ENCODE measurements around the gene CCDC186.
"Not testable (repeated sequence)": the region's sequence is repeated elsewhere in the genome, so short reads cannot be mapped to it uniquely, and the experiment has no call there.

Gene CCDC186

DNA sequence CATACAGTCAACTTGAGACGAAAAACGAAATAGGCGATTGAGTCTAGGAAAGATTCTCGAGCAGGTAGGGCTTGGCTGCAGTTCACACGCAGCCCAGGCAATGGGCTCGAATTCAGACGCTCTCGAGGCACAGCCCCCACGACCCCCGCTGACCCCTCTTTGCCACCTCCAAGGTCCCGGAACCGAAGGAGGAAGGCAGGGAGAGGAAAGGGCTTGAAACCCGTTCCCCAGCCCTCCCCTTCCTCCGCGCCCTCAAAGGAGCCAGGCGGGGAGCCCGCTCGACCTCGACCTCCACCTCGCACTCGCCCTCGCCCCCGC, 441 bp downstream of the CCDC186 start:
- Histone ChIP-seq H3K36me3 (ENCODE audit: insufficient read depth, low read length) (no peaks in the 10 kb centered on the region), H3K27me3 (ENCODE audit: control insufficient read depth in 1 of 2, insufficient read depth in 2 of 2, low read length in 2 of 2) (no peaks in the 10 kb centered on the region), H3K4me1 (ENCODE audit: insufficient read depth, low read length) (peaks cover 6% of the 10 kb centered on the region), H3K27ac (ENCODE audit: low read depth, low read length) (peak overlapping the region; percentile 97), H3K4me3 (ENCODE audit: low read depth in 1 of 2, low read length in 2 of 2) (peak overlapping the region; percentile 77 to 90), H3K9ac (ENCODE audit: low read length) (peak overlapping the region; percentile 55), H3K9me3 (ENCODE audit: low read length) (no peaks in the 10 kb centered on the region)

DNA sequence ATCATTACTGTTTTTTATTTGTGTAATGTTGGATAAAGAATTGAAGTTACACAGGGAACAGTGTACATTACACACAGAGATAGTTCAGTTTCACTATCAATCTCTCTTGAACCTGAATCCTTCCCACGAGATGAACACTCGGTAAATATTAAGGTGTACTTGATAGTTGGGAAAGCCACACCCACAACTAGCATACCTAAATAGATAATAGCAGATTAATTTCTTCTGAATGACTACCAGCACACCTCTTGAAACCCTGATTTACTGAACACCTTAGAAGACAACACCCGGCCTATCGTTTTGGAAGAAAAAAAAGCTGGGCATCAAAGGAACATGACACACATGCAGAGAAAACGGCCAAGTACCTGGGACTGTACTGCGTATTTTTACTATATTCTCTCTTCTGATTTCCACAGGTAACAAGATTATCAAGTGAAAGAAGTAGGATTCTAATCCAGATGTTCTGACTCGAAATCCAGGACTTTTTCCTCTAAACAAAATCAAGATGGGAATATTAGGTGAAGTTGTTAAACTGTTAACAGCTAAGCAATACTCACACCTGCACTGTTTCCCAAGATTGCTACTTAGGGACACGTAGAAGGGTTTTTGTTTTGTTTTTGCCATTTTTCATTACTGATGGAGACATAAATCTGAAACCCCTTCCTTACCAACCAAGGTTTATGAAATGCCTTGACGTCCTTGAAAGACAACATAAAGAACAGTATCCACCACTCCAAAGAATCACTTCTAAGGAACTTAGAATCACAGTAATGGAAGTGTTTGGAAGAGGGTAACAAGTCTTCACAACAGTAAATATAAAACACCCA, 1.0 kb downstream of the CCDC186 start:
- Histone ChIP-seq H3K4me1 (ENCODE audit: insufficient read depth, low read length) (peaks cover 6% of the 10 kb centered on the region), H3K9me3 (ENCODE audit: low read length) (no peaks in the 10 kb centered on the region), H3K27ac (ENCODE audit: low read depth, low read length) (peak overlapping the region; percentile 97), H3K9ac (ENCODE audit: low read length) (peak overlapping the region; percentile 55), H3K4me3 (ENCODE audit: low read depth in 1 of 2, low read length in 2 of 2) (peak overlapping the region; percentile 77 to 90), H3K27me3 (ENCODE audit: control insufficient read depth in 1 of 2, insufficient read depth in 2 of 2, low read length in 2 of 2) (no peaks in the 10 kb centered on the region), H3K36me3 (ENCODE audit: insufficient read depth, low read length) (no peaks in the 10 kb centered on the region)

DNA sequence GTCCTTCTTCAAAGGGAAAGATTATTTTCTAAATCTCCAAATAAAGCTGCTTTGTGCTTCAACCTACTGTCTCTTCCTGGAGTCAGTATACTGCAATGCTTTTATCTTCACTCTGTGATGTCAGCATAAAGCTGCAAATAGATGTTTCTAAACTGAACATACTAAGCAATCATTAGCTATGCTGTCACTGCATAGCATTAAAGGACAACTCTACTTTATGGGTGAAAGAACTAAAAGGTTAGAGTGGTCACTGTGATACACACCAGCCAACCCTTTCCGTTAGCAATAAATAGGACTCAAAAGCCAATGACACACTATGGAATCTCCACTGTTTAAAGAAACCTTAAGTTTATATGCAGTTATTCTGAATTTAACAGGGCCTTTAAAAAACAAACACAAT, 1.8 kb downstream of the CCDC186 start:
- Histone ChIP-seq H3K27me3 (ENCODE audit: control insufficient read depth in 1 of 2, insufficient read depth in 2 of 2, low read length in 2 of 2) (no peaks in the 10 kb centered on the region), H3K9me3 (ENCODE audit: low read length) (no peaks in the 10 kb centered on the region), H3K9ac (ENCODE audit: low read length) (no peak overlapping the region), H3K36me3 (ENCODE audit: insufficient read depth, low read length) (no peaks in the 10 kb centered on the region), H3K4me3 (ENCODE audit: low read depth in 1 of 2, low read length in 2 of 2) (peak overlapping the region in 1 of 2 donors; percentile 90), H3K4me1 (ENCODE audit: insufficient read depth, low read length) (peaks cover 6% of the 10 kb centered on the region), H3K27ac (ENCODE audit: low read depth, low read length) (no peak overlapping the region)

DNA sequence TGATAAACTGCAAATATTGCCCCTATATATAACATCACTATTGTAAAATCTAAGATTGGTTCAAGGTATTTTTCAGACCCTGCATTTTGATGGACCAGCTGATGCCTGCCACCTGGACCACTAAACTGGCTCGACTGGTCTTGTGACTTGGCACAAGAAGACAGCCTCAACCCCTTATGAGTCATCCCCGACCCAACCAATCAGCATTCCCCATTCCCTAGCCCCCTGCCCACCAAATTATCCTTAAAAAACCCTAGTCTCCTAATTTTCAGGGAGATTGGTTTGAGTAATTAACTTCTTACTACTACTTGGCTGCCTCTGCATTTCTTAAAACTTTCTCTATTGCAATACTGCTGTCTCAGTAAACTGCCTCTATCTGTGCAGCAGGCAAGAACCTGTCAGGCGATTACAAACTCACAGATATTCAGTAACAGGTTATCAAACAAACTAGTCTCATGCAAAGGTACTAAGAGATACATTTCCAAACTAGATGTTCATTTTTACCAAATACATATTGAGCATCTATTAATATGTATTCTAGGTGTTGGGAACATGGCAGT, 5.5 kb downstream of the CCDC186 start:
- H3K4me1 ChIP-seq (ENCODE audit: insufficient read depth, low read length), result peaks cover 13% of the 10 kb centered on the region
- no peak overlapping the region for H3K27ac ChIP-seq (ENCODE audit: low read depth, low read length)
- H3K27me3 ChIP-seq (ENCODE audit: control insufficient read depth in 1 of 2, insufficient read depth in 2 of 2, low read length in 2 of 2), result no peaks in the 10 kb centered on the region
- H3K36me3 ChIP-seq (ENCODE audit: insufficient read depth, low read length), result no peaks in the 10 kb centered on the region
- no peak overlapping the region for H3K9ac ChIP-seq (ENCODE audit: low read length)
- H3K9me3 ChIP-seq (ENCODE audit: low read length), result no peaks in the 10 kb centered on the region
- H3K4me3 ChIP-seq (ENCODE audit: low read depth in 1 of 2, low read length in 2 of 2), result no peak overlapping the region

DNA sequence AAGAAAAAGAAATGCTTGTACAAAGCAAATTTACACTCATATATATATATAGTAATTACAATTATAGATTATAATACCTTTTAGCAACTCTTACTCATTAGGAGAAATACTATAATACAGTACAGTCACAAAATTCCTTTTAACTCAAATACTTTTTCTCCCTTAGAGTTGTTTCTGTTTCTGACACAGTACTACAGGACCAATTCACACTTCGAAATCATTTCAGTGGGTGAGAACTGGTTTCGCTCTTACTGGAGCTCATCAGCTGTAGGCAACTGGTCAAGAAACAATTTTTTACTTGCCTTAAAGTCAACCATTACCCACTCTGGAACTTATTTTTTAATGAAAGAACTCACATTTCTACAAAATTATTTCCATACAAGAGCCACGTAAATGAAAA, 6.0 kb downstream of the CCDC186 start:
- H3K27ac ChIP-seq (ENCODE audit: low read depth, low read length), result no peak overlapping the region
- H3K36me3 ChIP-seq (ENCODE audit: insufficient read depth, low read length), result no peaks in the 10 kb centered on the region
- H3K4me1 ChIP-seq (ENCODE audit: insufficient read depth, low read length), result peaks cover 13% of the 10 kb centered on the region
- no peak overlapping the region for H3K9ac ChIP-seq (ENCODE audit: low read length)
- H3K27me3 ChIP-seq (ENCODE audit: control insufficient read depth in 1 of 2, insufficient read depth in 2 of 2, low read length in 2 of 2), result no peaks in the 10 kb centered on the region
- no peak overlapping the region for H3K4me3 ChIP-seq (ENCODE audit: low read depth in 1 of 2, low read length in 2 of 2)
- no peaks in the 10 kb centered on the region for H3K9me3 ChIP-seq (ENCODE audit: low read length)

DNA sequence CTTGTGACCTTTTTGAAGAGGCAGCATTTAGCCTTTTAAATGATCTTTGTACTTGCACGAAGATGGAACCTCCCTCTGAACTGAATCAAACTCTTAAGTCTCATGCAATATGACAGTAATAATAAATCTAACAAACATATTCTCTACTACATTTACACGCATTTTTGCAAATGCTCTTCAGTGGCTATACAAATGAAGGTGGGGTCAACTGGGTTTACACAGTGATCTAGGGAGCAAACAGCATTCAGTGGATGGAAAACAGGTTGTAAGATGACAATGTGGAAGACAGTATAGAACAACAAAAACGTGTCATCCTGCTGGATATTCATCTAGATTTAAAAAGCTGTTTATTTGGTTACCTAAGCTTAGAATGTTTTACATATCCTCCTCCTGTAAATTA, 7.5 kb downstream of the CCDC186 start:
- H3K27me3 ChIP-seq (ENCODE audit: control insufficient read depth in 1 of 2, insufficient read depth in 2 of 2, low read length in 2 of 2), result no peaks in the 10 kb centered on the region
- no peak overlapping the region for H3K9ac ChIP-seq (ENCODE audit: low read length)
- H3K4me3 ChIP-seq (ENCODE audit: low read depth in 1 of 2, low read length in 2 of 2), result no peak overlapping the region
- no peak overlapping the region for H3K27ac ChIP-seq (ENCODE audit: low read depth, low read length)
- no peaks in the 10 kb centered on the region for H3K9me3 ChIP-seq (ENCODE audit: low read length)
- peaks cover 7% of the 10 kb centered on the region for H3K4me1 ChIP-seq (ENCODE audit: insufficient read depth, low read length)
- H3K36me3 ChIP-seq (ENCODE audit: insufficient read depth, low read length), result no peaks in the 10 kb centered on the region

DNA sequence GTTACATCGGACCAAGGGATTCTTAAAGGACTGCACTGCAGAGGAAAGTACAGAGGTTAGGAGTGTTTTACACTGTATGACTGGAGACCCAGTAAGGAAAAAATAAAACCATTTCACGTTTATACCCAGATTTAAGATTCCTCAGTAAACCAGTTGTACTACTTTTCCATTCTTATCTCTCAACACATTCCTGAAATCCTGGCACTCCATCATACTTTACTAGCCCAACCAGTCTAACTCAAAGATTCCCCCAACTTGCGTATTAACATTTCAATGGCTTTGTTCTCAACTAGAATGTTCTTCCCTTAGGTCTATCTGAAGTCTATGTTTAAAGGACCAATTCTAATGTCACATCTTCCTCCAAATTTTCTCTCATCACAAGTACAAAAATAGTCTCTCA, 8.0 kb downstream of the CCDC186 start:
- Histone ChIP-seq H3K9ac (ENCODE audit: low read length) (no peak overlapping the region), H3K27me3 (ENCODE audit: control insufficient read depth in 1 of 2, insufficient read depth in 2 of 2, low read length in 2 of 2) (no peaks in the 10 kb centered on the region), H3K27ac (ENCODE audit: low read depth, low read length) (no peak overlapping the region), H3K4me3 (ENCODE audit: low read depth in 1 of 2, low read length in 2 of 2) (no peak overlapping the region), H3K36me3 (ENCODE audit: insufficient read depth, low read length) (no peaks in the 10 kb centered on the region), H3K9me3 (ENCODE audit: low read length) (no peaks in the 10 kb centered on the region), H3K4me1 (ENCODE audit: insufficient read depth, low read length) (peaks cover 7% of the 10 kb centered on the region)

DNA sequence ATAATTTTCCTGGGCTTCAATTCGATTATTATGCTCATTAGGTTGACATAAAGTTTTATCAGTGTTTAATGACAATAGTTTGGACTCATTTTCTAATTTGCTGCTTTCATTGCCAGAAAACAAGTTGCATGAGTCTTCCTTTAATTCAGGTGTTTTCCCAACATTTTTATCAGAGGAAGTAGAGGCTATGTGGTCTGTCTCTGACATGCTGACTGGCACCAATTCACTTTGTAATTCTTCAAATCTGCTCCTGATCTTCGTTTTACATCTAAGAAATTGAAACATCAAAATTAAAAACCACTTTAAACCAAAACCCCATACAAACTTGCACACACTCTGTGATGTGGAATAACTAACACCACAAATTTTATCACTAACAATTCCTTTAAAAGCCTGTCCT, 10.9 kb downstream of the CCDC186 start:
- Histone ChIP-seq H3K9ac (ENCODE audit: low read length) (no peak overlapping the region), H3K4me1 (ENCODE audit: insufficient read depth, low read length) (peaks cover 7% of the 10 kb centered on the region), H3K27me3 (ENCODE audit: control insufficient read depth in 1 of 2, insufficient read depth in 2 of 2, low read length in 2 of 2) (no peaks in the 10 kb centered on the region), H3K36me3 (ENCODE audit: insufficient read depth, low read length) (no peaks in the 10 kb centered on the region), H3K9me3 (ENCODE audit: low read length) (no peaks in the 10 kb centered on the region), H3K27ac (ENCODE audit: low read depth, low read length) (no peak overlapping the region), H3K4me3 (ENCODE audit: low read depth in 1 of 2, low read length in 2 of 2) (no peak overlapping the region)

DNA sequence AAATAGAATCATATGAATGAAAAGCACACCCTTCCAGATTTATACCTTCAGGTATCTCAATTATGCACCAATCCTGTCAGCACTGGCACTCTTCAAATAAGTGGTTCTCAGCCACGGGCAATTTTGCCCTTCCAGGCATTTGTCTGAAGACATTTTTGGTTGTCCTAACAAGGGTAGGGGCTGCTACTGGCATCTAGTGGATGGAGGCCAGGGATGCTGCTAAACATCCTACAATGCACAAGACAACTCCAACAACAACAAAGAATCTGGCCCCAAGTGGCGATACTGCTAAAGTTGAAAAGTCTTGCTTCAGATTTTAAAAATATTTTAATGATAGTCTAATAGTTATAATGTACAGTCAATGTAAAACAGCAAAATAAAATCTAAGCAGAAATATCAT, 16.1 kb downstream of the CCDC186 start:
- Histone ChIP-seq H3K27ac (ENCODE audit: low read depth, low read length) (no peak overlapping the region), H3K4me3 (ENCODE audit: low read depth in 1 of 2, low read length in 2 of 2) (no peak overlapping the region), H3K9me3 (ENCODE audit: low read length) (no peaks in the 10 kb centered on the region), H3K27me3 (ENCODE audit: control insufficient read depth in 1 of 2, insufficient read depth in 2 of 2, low read length in 2 of 2) (no peaks in the 10 kb centered on the region), H3K36me3 (ENCODE audit: insufficient read depth, low read length) (peaks cover 14% of the 10 kb centered on the region), H3K4me1 (ENCODE audit: insufficient read depth, low read length) (no peaks in the 10 kb centered on the region), H3K9ac (ENCODE audit: low read length) (no peak overlapping the region)

DNA sequence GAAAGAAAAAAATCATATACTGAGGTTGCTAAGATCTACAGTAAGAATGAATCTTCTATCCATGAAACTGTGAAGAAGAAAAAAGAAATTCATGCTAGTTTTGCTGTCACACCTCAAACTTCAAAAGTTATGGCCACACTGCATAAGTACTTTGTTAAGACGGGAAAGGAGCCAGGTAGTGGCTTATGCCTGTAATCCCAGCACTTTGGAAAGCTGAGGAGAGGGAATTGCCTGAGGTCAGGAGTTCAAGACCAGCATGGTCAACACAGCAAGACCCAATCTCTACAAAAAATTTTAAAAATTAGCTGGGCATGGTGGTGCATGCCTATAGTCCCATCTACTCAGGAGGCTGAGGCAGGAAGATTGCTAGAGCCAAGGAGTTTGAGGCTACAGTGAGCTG, 22.1 kb downstream of the CCDC186 start:
- H3K36me3 ChIP-seq (ENCODE audit: insufficient read depth, low read length), result peaks cover 24% of the 10 kb centered on the region
- H3K4me3 ChIP-seq (ENCODE audit: low read depth in 1 of 2, low read length in 2 of 2), result no peak overlapping the region
- no peaks in the 10 kb centered on the region for H3K9me3 ChIP-seq (ENCODE audit: low read length)
- H3K27me3 ChIP-seq (ENCODE audit: control insufficient read depth in 1 of 2, insufficient read depth in 2 of 2, low read length in 2 of 2), result no peaks in the 10 kb centered on the region
- no peak overlapping the region for H3K9ac ChIP-seq (ENCODE audit: low read length)
- no peaks in the 10 kb centered on the region for H3K4me1 ChIP-seq (ENCODE audit: insufficient read depth, low read length)
- no peak overlapping the region for H3K27ac ChIP-seq (ENCODE audit: low read depth, low read length)

DNA sequence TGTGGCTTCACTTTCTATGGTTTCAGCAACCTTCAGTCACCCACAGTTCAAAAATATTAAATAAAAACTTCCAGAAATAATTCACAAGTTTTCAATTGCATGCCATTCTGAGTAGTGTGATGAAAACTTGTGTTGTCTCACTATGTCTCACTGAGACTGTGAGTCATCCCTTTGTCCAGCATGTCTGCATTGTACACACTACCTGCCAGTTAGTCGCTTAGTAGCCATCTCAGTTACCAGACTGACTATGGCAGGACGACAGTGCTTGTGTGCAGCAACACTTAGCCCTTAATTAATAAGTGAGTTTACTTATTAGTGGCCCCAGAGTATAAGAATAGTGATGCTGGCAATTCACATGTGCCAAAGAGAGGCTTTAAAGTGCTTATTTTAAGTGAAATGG, 22.5 kb downstream of the CCDC186 start:
- Histone ChIP-seq H3K4me1 (ENCODE audit: insufficient read depth, low read length) (no peaks in the 10 kb centered on the region), H3K9me3 (ENCODE audit: low read length) (no peaks in the 10 kb centered on the region), H3K9ac (ENCODE audit: low read length) (no peak overlapping the region), H3K27me3 (ENCODE audit: control insufficient read depth in 1 of 2, insufficient read depth in 2 of 2, low read length in 2 of 2) (no peaks in the 10 kb centered on the region), H3K4me3 (ENCODE audit: low read depth in 1 of 2, low read length in 2 of 2) (no peak overlapping the region), H3K36me3 (ENCODE audit: insufficient read depth, low read length) (peaks cover 20% of the 10 kb centered on the region), H3K27ac (ENCODE audit: low read depth, low read length) (no peak overlapping the region)

DNA sequence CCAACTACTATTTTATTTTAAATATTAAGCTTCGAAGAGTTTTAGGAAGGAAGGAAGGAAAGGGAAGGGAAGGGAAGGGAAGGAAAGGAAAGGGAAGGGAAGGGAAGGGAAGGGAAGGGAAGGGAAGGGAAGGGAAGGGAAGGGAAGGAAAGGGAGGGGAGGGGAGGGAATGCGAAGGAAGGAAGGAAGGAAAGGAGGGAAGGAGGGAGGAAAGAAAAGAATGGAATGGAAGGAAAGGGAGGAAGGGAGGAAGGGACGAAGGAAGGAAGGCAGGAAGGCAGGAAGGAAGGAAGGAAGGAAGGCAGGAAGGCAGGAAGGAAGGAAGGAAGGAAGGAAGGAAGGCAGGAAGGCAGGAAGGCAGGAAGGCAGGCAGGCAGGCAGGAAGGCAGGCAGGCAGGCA, 24.5 kb downstream of the CCDC186 start:
- H3K4me1 ChIP-seq (ENCODE audit: insufficient read depth, low read length); H3K27ac ChIP-seq (ENCODE audit: low read depth, low read length); H3K4me3 ChIP-seq (ENCODE audit: low read depth in 1 of 2, low read length in 2 of 2); H3K27me3 ChIP-seq (ENCODE audit: control insufficient read depth in 1 of 2, insufficient read depth in 2 of 2, low read length in 2 of 2); H3K9ac ChIP-seq (ENCODE audit: low read length); H3K9me3 ChIP-seq (ENCODE audit: low read length): not testable (repeated sequence)
- H3K36me3 ChIP-seq (ENCODE audit: insufficient read depth, low read length), result peaks cover 13% of the 10 kb centered on the region

Measured in muscle layer of colon (tissue), 2 donors.